DOHH2 (cell line): ENCODE data around the gene MRPL55.

ENCODE experiments used
- H3F3A ChIP-seq: fragments of 200-600 bp; sonication (generic), shearing (Covaris generic); 2 replicates; pipeline ENCODE4 v1.6.0; 2016; ENCODE audit warnings: antibody characterized with exemption, mild to moderate bottlenecking; ENCODE audit not compliant: control insufficient read depth, insufficient read depth
- H3K27ac ChIP-seq: fragments of 200-600 bp; sonication (generic); 2 replicates; pipeline ENCODE4 v1.5.1; 2014; ENCODE audit warnings: low read depth, mild to moderate bottlenecking, low read length, moderate library complexity
- H3K27me3 ChIP-seq: fragments of 200-600 bp; sonication (generic); 2 replicates; pipeline ENCODE4 v1.6.1; 2014; ENCODE audit warnings: mild to moderate bottlenecking, low read length, mixed read lengths; ENCODE audit not compliant: control insufficient read depth
- H3K36me3 ChIP-seq: fragments of 200-600 bp; sonication (generic); 2 replicates; pipeline ENCODE4 v1.6.1; 2014; ENCODE audit warnings: mild to moderate bottlenecking, low read length, moderate library complexity, mixed read lengths; ENCODE audit not compliant: control insufficient read depth
- H3K4me1 ChIP-seq: fragments of 200-600 bp; sonication (generic); 2 replicates; pipeline ENCODE4 v1.6.1; 2014; ENCODE audit warnings: mild to moderate bottlenecking, low read length, mixed read lengths; ENCODE audit not compliant: control insufficient read depth
- H3K4me2 ChIP-seq: fragments of 200-600 bp; sonication (generic); 2 replicates; pipeline ENCODE4 v1.6.0; 2014; ENCODE audit warnings: mild to moderate bottlenecking, low read length, moderate library complexity
- H3K4me3 ChIP-seq: fragments of 200-600 bp; sonication (generic); 2 replicates; pipeline ENCODE4 v1.5.1; 2014; ENCODE audit warnings: mild to moderate bottlenecking, low read length, mixed read lengths
- H3K79me2 ChIP-seq: fragments of 200-600 bp; sonication (generic); 2 replicates; pipeline ENCODE4 v1.6.1; 2014; ENCODE audit warnings: mild to moderate bottlenecking, low read length, mixed read lengths; ENCODE audit not compliant: control insufficient read depth
- H3K9me2 ChIP-seq: fragments of 200-600 bp; sonication (generic); replicated peaks from 2 replicates; pipeline ENCODE4 v1.6.1; 2014; ENCODE audit warnings: mild to moderate bottlenecking, low read length, mixed read lengths; ENCODE audit not compliant: control insufficient read depth
- H3K9me3 ChIP-seq: fragments of 200-600 bp; sonication (generic); 2 replicates; pipeline ENCODE4 v1.6.1; 2014; ENCODE audit warnings: antibody characterized with exemption, low read length, mixed read lengths; ENCODE audit not compliant: control insufficient read depth, insufficient read depth
- H4K20me1 ChIP-seq: fragments of 200-600 bp; sonication (generic); 2 replicates; pipeline ENCODE4 v1.6.0; 2014; ENCODE audit warnings: low read depth, mild to moderate bottlenecking, antibody characterized with exemption, low read length, moderate library complexity; ENCODE audit not compliant: control insufficient read depth, insufficient read depth
- CTCF ChIP-seq: fragments of 200-600 bp; sonication (generic); IDR thresholded peaks from one replicate; pipeline ENCODE4 v1.5.1; 2014; ENCODE audit warnings: antibody characterized with exemption, mild to moderate bottlenecking, low read depth, low read length; ENCODE audit not compliant: poor library complexity, severe bottlenecking
- EZH2phosphoT487 ChIP-seq: fragments of 200-600 bp; sonication (generic); IDR thresholded peaks from 2 replicates; pipeline ENCODE4 v1.6.1; 2017; ENCODE audit warnings: borderline replicate concordance, mild to moderate bottlenecking, antibody characterized with exemption, low read length, moderate library complexity, mixed read lengths

The MRPL55 gene

GRCh38 chr1:228065543-228066347 lies 43.4 kb downstream of the MRPL55 start:
- no peak for TF ChIP-seq CTCF
- no peak for TF ChIP-seq EZH2phosphoT487
- Histone ChIP-seq H3K4me1 (no peaks in the 10 kb centered on the region), H3F3A (no peaks in the 10 kb centered on the region), H3K36me3 (no peaks in the 10 kb centered on the region), H3K27me3 (no peaks in the 10 kb centered on the region), H3K27ac (no peak overlapping the region), H4K20me1 (no peaks in the 10 kb centered on the region), H3K9me2 (no peaks in the 10 kb centered on the region), H3K4me2 (no peak overlapping the region), H3K4me3 (no peak overlapping the region), H3K79me2 (no peaks in the 10 kb centered on the region), H3K9me3 (no peaks in the 10 kb centered on the region)

GRCh38 chr1:228064741-228065542 lies 44.2 kb downstream of the MRPL55 start:
- Histone ChIP-seq H3K9me3 (no peaks in the 10 kb centered on the region), H3K4me2 (no peak overlapping the region), H3K4me3 (no peak overlapping the region), H4K20me1 (no peaks in the 10 kb centered on the region), H3K27ac (no peak overlapping the region), H3K4me1 (0 out of 2 replicates have a peak, but pooled peaks cover 1% of the 10 kb centered on the region), H3K79me2 (no peaks in the 10 kb centered on the region), H3K36me3 (no peaks in the 10 kb centered on the region), H3K27me3 (no peaks in the 10 kb centered on the region), H3K9me2 (no peaks in the 10 kb centered on the region), H3F3A (no peaks in the 10 kb centered on the region)
- TF ChIP-seq EZH2phosphoT487 (no peak), CTCF (no peak)

DNA sequence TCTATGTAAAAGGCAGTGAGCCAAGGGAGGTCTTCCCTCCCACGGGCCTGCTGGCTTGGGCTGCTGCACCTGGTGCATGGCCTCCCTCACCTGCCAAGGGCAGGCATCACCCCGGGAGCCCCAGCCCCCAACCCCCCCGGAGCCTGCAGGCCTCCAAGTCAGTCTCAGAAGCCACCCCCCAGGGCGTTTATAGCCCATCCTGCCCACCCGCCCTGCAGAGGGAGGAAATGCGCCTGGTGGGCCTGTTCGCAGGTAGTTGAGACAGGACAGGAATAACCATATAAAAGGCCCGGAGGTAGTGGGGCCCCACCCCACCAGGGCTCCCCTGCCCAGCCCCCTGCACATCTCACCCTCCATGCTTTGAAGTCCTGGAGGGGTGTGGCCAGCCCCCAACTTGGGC lies 44.8 kb downstream of the MRPL55 start:
- no peak overlapping the region for H3K4me3 ChIP-seq
- H3K36me3 ChIP-seq = no peaks in the 10 kb centered on the region
- no peaks in the 10 kb centered on the region for H4K20me1 ChIP-seq
- TF ChIP-seq CTCF (no peak), EZH2phosphoT487 (no peak)
- no peaks in the 10 kb centered on the region for H3F3A ChIP-seq
- no peaks in the 10 kb centered on the region for H3K9me3 ChIP-seq
- H3K4me1 ChIP-seq = 0 out of 2 replicates have a peak, but pooled peaks cover 3% of the 10 kb centered on the region
- no peak overlapping the region for H3K4me2 ChIP-seq
- H3K27me3 ChIP-seq = no peaks in the 10 kb centered on the region
- H3K79me2 ChIP-seq = no peaks in the 10 kb centered on the region
- H3K27ac ChIP-seq = no peak overlapping the region
- no peaks in the 10 kb centered on the region for H3K9me2 ChIP-seq
